GM12875 (cell line): ENCODE results near the gene ROMO1.
"Not testable (repeated sequence)": the region's sequence is repeated elsewhere in the genome, so short reads cannot be mapped to it uniquely, and the experiment has no call there.

Experiments used
- H3K4me3 ChIP-seq: one replicate; pipeline ENCODE4 v1.5.1; 2011; ENCODE audit warnings: low read depth, low read length, control low read depth
- CTCF ChIP-seq: IDR thresholded peaks from 2 replicates; pipeline ENCODE4 v1.5.1; 2011; ENCODE audit warnings: low read depth, mild to moderate bottlenecking, control low read depth, inconsistent platforms, low read length, moderate library complexity, borderline replicate concordance; ENCODE audit not compliant: insufficient read depth

ROMO1 gene

GRCh38 chr20:35674921-35675320 lies 24.3 kb upstream of the ROMO1 start:
- no peak for TF ChIP-seq CTCF
- H3K4me3 ChIP-seq = no peak overlapping the region

- H3K4me3 ChIP-seq = no peak overlapping the region
- no peak for TF ChIP-seq CTCF
Observed at GRCh38 chr20:35680452-35681183, 18.6 kb upstream of the ROMO1 start.

- no peak for TF ChIP-seq CTCF
- H3K4me3 ChIP-seq = no peak overlapping the region
Observed at GRCh38 chr20:35681960-35682359, 17.2 kb upstream of the ROMO1 start.

GRCh38 chr20:35685368-35685767 lies 13.8 kb upstream of the ROMO1 start:
- not testable (repeated sequence) for H3K4me3 ChIP-seq

- H3K4me3 ChIP-seq = not testable (repeated sequence)
Observed at GRCh38 chr20:35686872-35687271, 12.3 kb upstream of the ROMO1 start.

- no peak for TF ChIP-seq CTCF
- H3K4me3 ChIP-seq = no peak overlapping the region
Observed at GRCh38 chr20:35690265-35690664, 8.9 kb upstream of the ROMO1 start.

- no peak overlapping the region for H3K4me3 ChIP-seq
- TF ChIP-seq CTCF = no peak
Observed at GRCh38 chr20:35695245-35695749, 3.9 kb upstream of the ROMO1 start.

GRCh38 chr20:35695978-35696377 lies 3.2 kb upstream of the ROMO1 start:
- TF ChIP-seq CTCF = no peak
- H3K4me3 ChIP-seq = no peak overlapping the region
